GM18519 (cell line): ENCODE results near the gene SF3B3.
"Not testable (repeated sequence)": the region's sequence is repeated elsewhere in the genome, so short reads cannot be mapped to it uniquely, and the experiment has no call there.

ENCODE experiments used
- ATAC-seq: cut with Tn5 transposase; IDR thresholded peaks from one replicate; pipeline ENCODE4 v1.9.1; 2021; ENCODE audit warnings: mild to moderate bottlenecking, moderate library complexity; ENCODE audit not compliant: unreplicated experiment, low FRiP score

The SF3B3 gene

DNA sequence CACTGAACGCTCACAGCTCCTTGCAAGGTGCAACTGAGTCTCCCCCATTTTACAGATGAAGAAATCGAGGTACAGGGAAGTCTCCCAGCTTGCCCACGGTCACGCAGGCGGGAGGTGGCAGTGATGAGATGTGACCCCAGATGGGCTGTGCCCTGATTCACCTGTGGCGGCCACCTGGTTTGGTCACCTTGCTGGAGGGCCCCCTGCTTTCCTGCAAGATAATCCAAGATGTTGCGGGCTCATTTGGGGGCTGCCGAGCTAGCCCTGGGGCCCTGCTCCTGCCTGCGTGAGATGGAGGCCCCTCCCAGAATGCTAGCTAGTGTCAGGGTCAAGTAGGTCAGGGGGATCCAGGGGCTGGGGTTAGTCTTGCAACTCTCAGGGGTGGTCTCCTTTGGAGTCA lies 63.1 kb downstream of the SF3B3 start:
- no peak for ATAC-seq

DNA sequence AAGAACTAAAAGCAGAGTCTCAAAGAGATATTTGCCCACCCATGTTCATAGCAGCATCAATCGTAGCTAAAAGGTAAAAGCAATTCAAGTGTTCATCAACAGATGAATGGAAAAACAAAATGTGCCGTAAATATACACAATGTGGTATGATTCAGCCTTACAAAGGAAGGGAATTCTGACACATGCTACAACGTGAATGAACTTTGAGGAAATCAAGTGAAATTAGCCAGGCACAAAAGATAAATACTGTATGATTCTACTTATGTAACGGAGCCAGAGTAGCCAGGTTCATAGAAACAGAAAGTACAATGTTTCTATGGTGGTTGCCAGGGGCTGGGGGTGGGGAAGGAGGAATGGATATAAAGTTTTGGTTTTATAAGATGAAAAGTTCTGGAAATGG lies 64.9 kb downstream of the SF3B3 start:
- ATAC-seq, result no peak

- not testable (repeated sequence) for ATAC-seq
Measured at GRCh38 chr16:70589416-70589815, 65.8 kb downstream of the SF3B3 start.

GRCh38 chr16:70589998-70590471 lies 66.4 kb downstream of the SF3B3 start:
- no peak for ATAC-seq

DNA sequence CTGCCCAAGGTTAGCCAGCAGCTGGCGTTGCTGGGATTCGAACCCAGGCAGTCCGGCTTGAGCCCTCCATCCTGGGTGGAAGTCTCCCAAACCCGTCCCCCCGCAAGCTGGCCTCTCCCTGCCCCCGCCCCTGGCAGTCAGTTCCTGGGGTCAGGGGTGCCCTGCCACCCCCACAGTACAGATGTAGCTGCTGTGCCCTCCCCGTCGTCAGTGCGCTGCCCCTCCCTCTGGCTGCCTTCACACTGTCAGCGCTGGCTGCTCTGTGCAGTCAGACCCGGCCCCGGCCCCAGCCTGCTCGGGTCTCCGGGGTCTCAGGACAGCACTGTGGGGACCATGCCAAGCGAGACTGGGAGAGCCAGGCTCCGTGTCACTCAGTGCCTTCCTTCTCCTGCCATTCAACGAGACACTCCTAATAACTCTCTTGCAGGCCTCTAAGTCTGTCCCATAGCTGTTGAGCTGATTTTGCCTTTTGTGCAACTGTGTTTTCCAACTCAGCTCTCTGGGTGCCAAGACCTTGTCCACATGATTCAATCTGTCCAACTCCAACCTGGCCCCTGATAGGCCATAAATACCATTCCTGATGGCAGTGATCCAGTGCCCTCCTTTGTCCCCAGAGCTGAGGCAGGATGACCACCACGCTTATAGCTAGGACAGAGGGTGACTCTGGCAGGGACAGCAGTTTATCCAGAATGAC lies 67.3 kb downstream of the SF3B3 start:
- ATAC-seq, result no peak

DNA sequence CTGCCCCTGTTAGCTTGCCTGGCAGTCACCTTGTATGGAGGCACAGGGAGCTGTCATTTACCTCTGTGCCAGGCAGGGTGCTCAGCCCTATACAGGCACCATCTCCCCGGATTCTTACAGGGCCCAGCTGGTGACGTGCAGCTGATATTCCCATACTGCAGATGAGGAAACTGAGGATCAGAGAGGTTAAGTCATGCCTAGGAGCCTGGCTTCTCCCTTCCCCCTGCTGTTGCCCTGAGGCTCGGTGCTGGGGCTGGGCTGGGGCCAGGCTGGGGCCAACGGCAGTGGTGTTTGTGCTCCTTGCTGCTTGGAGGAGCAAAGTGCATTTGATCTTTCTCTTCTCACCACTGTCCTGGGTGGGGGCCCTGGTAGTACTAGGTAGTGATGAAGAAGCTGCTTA lies 68.0 kb downstream of the SF3B3 start:
- no peak for ATAC-seq

GRCh38 chr16:70592106-70592571 lies 68.5 kb downstream of the SF3B3 start:
- no peak for ATAC-seq

DNA sequence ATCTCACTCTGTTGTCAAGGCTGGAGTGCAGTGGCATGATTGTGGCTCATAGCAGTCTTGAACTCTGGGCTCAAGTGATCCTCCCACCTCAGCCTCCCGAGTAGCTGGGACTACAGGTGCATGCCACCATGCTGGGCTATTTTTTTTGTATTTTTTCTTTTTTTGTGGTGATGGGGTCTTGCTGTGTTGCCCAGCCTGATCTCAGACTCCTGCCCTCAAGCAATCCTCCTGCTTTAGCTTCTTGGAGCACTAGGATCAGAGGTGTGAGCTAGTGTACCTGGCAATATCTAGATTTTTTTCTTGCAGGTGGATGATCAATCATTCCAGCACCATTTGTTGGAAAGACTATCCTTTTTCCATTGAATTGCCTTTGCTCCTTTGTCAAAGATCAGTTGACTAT lies 69.9 kb downstream of the SF3B3 start:
- no peak for ATAC-seq

GRCh38 chr16:70594569-70594968 lies 71.0 kb downstream of the SF3B3 start:
- no peak for ATAC-seq

DNA sequence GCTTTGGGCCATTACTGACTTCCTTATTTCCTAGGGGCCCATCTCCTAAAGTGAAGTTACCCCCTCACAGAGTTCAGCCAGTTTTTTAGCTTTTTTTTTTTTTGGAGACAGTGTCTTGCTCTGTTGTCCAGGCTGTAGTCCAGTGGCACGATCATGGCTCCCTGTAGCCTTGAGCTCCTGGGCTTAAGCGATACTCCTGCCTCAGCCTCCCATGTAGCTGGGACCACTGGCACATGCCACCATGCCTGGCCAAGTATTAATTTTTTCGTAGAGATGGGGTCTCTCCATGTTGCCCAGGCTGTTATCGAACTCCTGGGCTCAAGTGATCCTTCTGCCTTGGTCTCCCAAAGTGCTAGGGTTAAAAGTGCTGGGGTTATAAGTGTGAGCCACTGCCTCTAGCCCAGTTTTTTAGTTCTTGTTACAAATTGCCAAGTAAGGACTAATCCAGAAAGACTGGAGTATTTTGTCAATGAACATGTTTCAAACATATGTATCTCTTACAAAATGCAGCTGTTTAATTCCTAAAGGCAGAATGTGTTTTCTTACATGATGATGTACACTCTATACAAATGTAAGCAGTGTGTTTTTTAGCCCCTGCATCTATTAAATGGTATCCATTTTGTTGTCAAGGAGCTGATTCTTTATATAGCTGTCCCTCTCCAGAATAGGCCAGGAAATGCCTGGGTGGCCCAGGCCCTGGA lies 73.7 kb downstream of the SF3B3 start:
- no peak for ATAC-seq

DNA sequence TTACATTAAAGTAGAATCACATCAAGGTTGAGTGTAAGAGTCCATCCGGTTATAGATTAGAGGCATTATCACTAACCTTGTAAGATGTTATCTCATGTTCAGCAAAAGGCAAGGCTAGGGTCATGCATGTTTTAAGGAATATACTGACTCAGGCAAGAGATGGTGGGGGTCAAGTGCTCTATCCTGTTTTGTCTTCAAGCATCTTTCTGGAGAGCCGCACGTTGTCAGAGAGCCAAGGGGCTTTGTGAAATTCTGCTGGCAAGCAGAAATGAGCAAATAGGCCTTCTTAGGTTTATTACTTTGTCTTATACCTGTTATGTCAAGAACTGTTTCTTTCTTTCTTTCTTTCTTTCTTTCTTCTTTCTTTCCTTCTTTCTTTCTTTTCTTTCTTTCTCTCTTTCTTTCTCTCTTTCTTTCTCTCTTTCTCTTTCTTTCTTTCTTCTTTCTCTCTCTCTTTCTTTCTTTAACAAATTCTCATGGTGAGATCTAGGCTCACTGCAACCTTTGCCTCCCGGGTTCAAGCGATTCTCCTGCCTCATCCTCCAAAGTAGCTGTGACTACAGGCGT lies 75.4 kb downstream of the SF3B3 start:
- no peak for ATAC-seq

GRCh38 chr16:70600730-70601129 lies 77.1 kb downstream of the SF3B3 start:
- no peak for ATAC-seq

- no peak for ATAC-seq
Measured at GRCh38 chr16:70601576-70602575, 78.3 kb downstream of the SF3B3 start.

GRCh38 chr16:70602831-70603230 lies 79.2 kb downstream of the SF3B3 start:
- no peak for ATAC-seq

DNA sequence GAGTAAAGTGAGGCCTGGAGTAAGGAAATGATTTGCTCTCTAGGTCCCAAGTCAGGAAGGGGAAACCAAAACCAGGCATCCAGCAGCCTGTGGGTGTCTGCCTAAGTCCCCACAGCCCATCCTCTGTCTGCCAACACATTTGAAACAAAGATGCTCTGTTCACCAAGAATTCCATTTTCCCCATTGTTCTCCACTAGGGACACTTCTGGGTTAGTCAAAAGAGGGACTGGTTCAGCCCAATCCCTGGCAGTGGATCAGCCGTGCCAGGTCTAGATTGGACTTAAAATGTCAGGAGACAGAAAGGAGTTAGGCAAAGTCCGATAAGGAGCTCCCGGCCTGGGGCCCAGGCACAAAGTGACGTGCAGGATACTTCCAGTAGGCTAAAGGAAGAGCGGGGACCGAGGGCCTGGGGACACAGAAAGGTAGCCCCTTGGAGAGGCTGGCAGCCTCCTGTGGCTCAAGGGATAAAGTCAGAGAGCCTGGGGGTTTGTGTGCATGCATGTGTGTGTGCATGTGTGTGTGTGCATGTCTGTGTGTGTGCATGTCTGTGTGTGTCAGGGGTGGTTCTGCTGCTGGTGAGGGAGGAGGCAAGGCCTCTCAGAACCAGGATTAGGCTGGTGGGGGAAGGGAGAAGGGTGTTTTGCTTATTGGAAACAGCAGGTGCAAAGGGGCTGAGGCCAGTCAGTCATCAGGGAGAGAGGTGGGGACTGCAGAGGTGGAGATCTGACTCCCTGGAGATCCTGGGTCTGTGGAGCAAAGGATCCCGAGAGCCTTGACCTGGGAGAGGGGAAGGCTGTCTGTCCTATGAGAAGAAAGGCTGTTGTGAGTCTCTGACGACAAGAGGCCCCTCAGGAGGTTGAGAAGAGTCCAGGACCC lies 81.0 kb downstream of the SF3B3 start:
- ATAC-seq, result no peak

- no peak for ATAC-seq
Measured at GRCh38 chr16:70605283-70605657, 81.7 kb downstream of the SF3B3 start.

- no peak for ATAC-seq
Measured at GRCh38 chr16:70608521-70608920, 84.9 kb downstream of the SF3B3 start.

- no peak for ATAC-seq
Measured at GRCh38 chr16:70610273-70611223, 86.9 kb downstream of the SF3B3 start.

GRCh38 chr16:70611224-70611598 lies 87.6 kb downstream of the SF3B3 start:
- ATAC-seq, result no peak
